NT2/D1 (cell line): Measurements from ENCODE around the gene HOXD8.

ENCODE experiments used
- YY1 ChIP-seq: IDR thresholded peaks from 2 replicates; pipeline ENCODE4 v1.6.1; 2011; ENCODE audit not compliant: insufficient read length, insufficient read depth
- ZNF274 ChIP-seq: IDR thresholded peaks from 2 replicates; pipeline ENCODE4 v1.6.1; 2011; ENCODE audit warnings: mild to moderate bottlenecking, low read depth, low read length

DNA sequence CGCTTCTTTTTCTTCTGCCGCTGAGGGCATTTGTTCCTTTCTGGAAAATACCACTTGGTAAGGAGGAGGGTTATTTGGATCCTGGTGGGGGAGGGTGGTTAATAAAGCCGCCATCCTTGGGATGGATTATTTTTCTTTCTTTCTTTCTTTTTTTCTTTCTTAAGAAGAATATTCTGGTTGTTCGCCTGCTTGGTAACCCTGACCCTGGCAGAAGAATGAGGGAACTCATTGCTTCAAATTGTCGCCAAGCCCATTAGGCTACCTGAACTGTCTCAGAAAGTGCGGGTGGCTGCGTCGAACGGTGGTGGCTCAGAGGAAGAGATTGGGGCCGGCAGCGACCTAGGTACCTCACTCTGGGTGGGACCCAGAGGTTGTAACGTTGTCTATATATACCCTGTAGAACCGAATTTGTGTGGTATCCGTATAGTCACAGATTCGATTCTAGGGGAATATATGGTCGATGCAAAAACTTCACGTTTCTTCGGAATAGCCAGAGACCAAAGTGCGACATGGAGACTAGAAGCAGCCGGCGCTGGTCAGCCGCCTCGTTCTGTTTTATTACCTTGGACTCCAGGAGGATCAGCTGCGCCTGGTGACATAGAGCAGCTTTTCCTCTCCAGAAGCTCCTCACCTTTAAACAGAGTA is 20.6 kb downstream of the HOXD8 start:
- TF ChIP-seq ZNF274 (no peak), YY1 (no peak)
